ENCODE measurements around the gene SKOR1.

The SKOR1 gene

DNA sequence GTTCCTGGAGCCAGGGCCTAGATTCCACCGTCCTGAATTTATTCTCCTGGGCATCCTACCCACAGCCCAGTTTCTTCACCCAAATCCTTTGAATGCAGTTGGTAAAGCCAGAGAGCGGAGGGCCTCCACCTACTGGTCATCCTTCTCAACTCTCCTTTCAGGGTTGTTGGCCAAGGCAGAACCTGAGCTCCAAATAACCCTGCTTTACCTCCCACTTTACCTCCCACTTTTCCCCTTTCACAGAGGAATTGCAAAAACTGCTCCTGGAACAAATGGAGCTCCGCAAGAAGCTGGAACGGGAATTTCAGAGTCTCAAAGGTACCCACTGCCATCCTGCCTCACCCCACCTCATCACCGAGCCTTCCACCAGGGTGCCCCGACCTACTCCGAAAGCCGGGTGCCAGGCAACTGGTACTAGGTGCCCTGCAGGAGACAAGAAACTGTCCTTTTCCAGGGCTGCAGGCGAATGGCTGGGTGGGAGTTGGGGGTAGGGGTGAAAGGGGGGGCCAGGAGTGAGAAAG lies 6.8 kb downstream of the SKOR1 start:
- H3K4me1 ChIP-seq (ENCODE audit: control insufficient read depth, insufficient read depth, low read length): peaks cover 59% of the 10 kb centered on the region
- no peak overlapping the region for H3K9ac ChIP-seq (ENCODE audit: low read length)
- no peak overlapping the region for H3K4me3 ChIP-seq (ENCODE audit: low read length)
- H3K36me3 ChIP-seq (ENCODE audit: control insufficient read depth, insufficient read depth, low read length): no peaks in the 10 kb centered on the region
- peaks cover 91% of the 10 kb centered on the region for H3K27me3 ChIP-seq (ENCODE audit: control insufficient read depth, insufficient read depth, low read length)
- no peaks in the 10 kb centered on the region for H3K9me3 ChIP-seq (ENCODE audit: control insufficient read depth, low read length)

DNA sequence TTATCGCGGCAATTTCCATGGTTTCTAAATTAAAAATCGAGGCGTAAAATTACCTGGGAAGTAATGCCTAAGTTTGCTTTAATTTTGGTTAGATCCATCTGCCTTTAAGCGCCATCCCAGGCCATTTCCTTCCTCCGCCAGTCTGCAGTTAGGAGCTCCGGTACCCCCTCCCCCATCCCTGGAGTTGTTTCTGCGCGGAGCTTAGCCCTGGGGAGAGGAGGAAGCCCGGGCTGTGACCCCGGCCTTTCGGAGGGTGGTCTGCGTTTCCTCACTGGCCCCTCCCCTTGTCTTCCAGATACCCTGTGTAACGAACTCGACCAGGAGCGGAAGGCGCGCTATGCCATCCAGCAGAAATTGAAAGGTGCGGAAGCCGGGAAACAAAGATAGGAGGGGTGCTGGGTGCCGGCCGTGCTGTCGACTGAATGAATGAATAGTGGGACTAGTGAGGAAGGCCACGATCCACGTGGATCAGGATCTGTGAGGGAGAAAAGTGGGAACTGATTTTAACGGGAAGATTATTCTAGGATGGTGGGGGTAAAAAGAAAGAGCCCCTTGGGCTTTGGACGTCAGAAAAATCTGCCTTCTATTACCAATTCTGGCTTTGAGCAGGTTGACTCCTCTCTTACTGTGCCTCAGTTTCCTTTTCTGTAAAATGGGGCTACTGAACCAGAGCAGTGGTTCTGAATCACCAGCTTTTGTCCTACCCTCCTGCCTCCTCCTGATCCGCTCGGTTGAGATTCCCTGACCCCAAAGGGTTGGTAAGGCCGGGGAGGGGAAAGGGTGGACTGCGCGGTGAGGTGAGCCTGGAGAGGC lies 7.8 kb downstream of the SKOR1 start:
- peaks cover 89% of the 10 kb centered on the region for H3K27me3 ChIP-seq (ENCODE audit: control insufficient read depth, insufficient read depth, low read length)
- no peaks in the 10 kb centered on the region for H3K9me3 ChIP-seq (ENCODE audit: control insufficient read depth, low read length)
- H3K4me1 ChIP-seq (ENCODE audit: control insufficient read depth, insufficient read depth, low read length): peaks cover 52% of the 10 kb centered on the region
- no peak overlapping the region for H3K9ac ChIP-seq (ENCODE audit: low read length)
- no peaks in the 10 kb centered on the region for H3K36me3 ChIP-seq (ENCODE audit: control insufficient read depth, insufficient read depth, low read length)
- no peak overlapping the region for H3K4me3 ChIP-seq (ENCODE audit: low read length)

DNA sequence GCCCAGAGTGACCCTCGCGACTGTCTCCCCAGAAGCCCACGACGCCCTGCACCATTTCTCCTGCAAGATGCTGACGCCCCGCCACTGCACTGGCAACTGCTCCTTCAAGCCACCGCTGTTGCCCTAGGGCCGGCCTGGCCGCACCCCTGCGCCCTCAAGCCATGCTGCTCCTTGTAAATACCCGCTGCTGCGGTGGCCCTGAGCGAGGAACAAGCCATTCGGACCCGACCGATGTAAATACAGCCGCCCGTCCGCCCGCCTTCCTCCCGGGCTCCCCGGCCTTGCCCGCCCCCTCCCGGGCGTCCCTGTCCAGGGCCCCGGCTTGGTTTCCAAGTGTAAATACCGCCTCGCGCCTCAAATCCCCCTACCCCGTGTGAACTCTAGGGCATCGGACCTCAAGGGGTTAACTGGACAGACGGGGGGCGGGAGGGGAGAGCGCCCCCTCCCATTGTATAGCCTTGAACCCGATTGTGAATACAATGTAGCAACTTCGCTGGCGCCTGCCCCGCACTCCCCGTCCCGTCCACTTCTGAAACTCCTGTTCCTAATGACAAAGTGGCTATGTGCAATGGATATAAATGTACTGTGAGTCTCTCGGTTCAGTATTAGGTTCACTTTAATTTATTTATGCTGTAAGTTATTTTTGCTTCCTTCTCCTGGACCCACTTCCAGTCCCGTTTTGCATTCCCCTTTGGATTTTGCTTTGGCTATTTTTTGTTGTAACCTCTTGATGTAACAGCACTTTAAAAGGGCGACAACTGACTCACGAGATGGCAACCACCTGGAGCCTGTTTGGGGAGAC lies 8.6 kb downstream of the SKOR1 start:
- Histone ChIP-seq H3K9me3 (ENCODE audit: control insufficient read depth, low read length) (no peaks in the 10 kb centered on the region), H3K9ac (ENCODE audit: low read length) (no peak overlapping the region), H3K4me3 (ENCODE audit: low read length) (no peak overlapping the region), H3K27me3 (ENCODE audit: control insufficient read depth, insufficient read depth, low read length) (peaks cover 87% of the 10 kb centered on the region), H3K36me3 (ENCODE audit: control insufficient read depth, insufficient read depth, low read length) (no peaks in the 10 kb centered on the region), H3K4me1 (ENCODE audit: control insufficient read depth, insufficient read depth, low read length) (peaks cover 49% of the 10 kb centered on the region)

DNA sequence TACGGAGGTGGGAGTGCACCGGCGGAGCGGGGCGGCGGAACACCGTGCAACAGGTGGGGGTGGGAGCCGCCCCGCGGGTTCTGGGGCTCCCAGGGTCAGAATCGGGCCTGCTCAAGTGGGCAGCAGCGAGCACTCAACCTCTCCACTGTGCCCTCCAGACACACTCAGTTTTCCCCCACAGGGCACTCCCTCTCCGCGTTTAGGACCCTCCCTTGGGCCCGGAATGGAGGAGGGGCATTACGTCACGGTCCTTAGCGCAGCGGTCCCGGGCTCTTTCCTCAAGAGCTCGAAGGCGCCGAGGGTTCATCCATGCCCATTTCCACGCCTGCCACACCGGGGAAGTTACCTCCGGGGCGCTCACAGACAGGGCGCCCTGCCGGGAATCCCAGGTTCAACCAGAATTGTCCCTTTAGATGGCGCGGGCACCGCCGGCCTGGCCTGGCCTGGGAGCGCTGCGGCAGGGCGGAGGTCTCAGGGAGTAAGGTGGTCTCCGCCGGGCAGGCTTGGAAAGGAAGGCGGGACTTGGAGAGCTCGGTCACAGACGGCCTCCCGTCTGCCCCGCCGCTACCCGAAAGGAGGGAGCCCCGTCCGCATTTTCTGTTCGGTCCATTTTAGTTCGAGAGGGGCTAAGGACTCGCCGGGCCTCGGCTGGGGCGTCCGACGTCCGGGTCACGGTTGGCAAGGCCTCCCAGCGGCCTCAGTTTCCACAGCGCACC lies 9.4 kb downstream of the SKOR1 start:
- no peak overlapping the region for H3K4me3 ChIP-seq (ENCODE audit: low read length)
- peaks cover 78% of the 10 kb centered on the region for H3K27me3 ChIP-seq (ENCODE audit: control insufficient read depth, insufficient read depth, low read length)
- H3K36me3 ChIP-seq (ENCODE audit: control insufficient read depth, insufficient read depth, low read length): no peaks in the 10 kb centered on the region
- peaks cover 43% of the 10 kb centered on the region for H3K4me1 ChIP-seq (ENCODE audit: control insufficient read depth, insufficient read depth, low read length)
- peak overlapping the region; percentile 20 for H3K9ac ChIP-seq (ENCODE audit: low read length)
- no peaks in the 10 kb centered on the region for H3K9me3 ChIP-seq (ENCODE audit: control insufficient read depth, low read length)

DNA sequence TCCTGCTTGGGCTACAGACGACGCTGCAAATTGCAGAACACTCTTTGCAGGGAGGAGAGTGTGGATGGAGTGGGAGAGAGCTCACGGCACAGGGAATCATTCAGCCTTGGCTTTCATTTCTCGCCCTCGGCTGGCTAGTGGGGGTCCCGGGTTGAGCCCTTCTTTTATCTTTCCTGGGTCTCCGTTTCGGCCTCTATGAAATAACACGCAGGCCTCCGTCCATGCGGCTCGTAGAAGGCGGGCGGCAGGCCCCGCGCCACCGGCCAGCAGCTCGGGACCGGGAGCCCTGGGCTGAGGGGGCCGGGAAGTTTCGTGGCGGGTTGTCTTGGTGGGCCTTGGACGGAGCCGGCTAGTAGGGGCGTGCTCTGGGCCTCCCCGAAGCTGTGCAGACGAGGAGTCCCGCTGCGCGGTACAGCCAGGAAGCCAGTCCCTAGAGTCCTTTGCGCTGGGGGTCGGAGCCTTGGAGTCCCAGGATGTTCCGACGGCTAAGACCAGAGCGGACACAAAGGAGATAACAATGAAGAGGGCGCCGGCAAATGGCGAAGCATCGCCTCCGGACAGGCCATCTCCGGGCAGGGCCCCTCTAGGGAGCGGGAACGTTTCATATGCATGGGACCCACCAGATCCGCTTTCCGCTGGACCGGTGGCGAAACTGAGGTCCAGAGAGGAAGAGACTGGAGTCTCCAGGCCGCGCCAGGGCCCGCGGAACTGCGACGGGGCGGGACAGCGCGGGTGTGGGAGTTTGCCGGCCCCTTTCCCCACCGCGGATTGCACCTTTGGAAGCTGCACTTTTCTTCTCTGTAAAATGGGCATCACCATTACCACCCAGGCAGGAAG lies 10.2 kb downstream of the SKOR1 start:
- Histone ChIP-seq H3K4me3 (ENCODE audit: low read length) (no peak overlapping the region), H3K27me3 (ENCODE audit: control insufficient read depth, insufficient read depth, low read length) (peaks cover 71% of the 10 kb centered on the region), H3K4me1 (ENCODE audit: control insufficient read depth, insufficient read depth, low read length) (peaks cover 43% of the 10 kb centered on the region)

DNA sequence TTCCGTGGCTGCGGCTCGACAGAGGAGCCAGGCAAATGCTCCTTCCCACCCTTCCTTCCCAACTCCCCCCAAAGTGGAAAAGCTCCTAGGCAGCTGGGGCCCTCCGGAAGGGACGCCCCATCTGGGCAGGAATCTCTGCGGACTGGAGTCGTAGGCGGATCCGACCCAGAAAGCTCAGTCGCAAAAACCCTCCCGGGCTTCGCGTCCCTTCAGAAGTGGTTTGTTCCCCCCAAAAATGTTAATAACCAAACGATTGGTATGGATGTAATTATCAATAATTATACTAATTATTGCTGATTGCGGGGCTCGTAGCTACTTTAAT lies 10.8 kb downstream of the SKOR1 start:
- no peaks in the 10 kb centered on the region for H3K9me3 ChIP-seq (ENCODE audit: control insufficient read depth, low read length)
- peaks cover 65% of the 10 kb centered on the region for H3K27me3 ChIP-seq (ENCODE audit: control insufficient read depth, insufficient read depth, low read length)
- H3K4me1 ChIP-seq (ENCODE audit: control insufficient read depth, insufficient read depth, low read length): peaks cover 45% of the 10 kb centered on the region
- H3K4me3 ChIP-seq (ENCODE audit: low read length): no peak overlapping the region
- no peak overlapping the region for H3K9ac ChIP-seq (ENCODE audit: low read length)
- H3K36me3 ChIP-seq (ENCODE audit: control insufficient read depth, insufficient read depth, low read length): no peaks in the 10 kb centered on the region

More for the DNA sequence above, 10.2 kb downstream of the SKOR1 start:
- Histone ChIP-seq H3K9me3 (ENCODE audit: control insufficient read depth, low read length) (no peaks in the 10 kb centered on the region), H3K9ac (ENCODE audit: low read length) (no peak overlapping the region), H3K36me3 (ENCODE audit: control insufficient read depth, insufficient read depth, low read length) (no peaks in the 10 kb centered on the region)

DNA sequence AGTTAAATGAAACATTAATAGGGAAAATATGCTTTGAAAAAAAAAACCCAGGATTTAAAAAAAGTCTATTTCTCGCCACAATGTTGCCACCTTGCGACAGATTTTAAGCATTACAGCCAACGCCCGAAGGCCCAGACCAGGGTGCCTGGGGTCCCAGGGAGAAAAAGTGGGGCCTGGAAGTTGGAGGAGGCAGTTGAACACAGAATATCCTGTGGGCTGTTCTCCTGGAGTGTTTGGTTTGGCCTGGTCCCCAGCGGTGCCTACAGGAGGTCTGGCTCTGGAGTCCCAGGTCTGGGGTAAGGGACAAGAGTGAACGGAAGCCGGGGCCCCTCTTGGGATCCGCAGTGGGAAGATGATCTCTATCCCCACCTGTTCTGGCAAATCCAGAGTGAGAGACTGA lies 11.2 kb downstream of the SKOR1 start:
- Histone ChIP-seq H3K27me3 (ENCODE audit: control insufficient read depth, insufficient read depth, low read length) (peaks cover 61% of the 10 kb centered on the region), H3K9me3 (ENCODE audit: control insufficient read depth, low read length) (no peaks in the 10 kb centered on the region), H3K4me1 (ENCODE audit: control insufficient read depth, insufficient read depth, low read length) (peaks cover 49% of the 10 kb centered on the region), H3K36me3 (ENCODE audit: control insufficient read depth, insufficient read depth, low read length) (no peaks in the 10 kb centered on the region), H3K4me3 (ENCODE audit: low read length) (no peak overlapping the region), H3K9ac (ENCODE audit: low read length) (no peak overlapping the region)

DNA sequence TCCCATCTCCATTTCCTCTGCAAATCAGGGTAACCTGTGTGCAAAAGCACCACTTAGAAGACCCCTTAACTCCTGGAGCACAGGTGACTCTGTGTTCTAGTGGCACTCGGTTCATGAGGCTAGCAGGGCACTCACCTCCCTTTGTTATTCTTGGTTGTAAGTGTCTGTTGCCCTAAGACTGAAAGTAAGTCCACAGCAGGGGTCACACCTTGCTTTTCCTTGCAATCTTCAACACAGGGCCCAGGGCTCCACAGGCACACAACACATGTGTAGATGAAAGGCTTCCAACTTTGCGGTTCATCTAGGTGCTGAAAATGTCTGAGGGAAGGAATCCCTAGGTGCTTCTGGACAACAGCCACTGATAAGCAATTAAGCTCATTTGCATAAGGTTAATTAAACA lies 11.6 kb downstream of the SKOR1 start:
- Histone ChIP-seq H3K4me3 (ENCODE audit: low read length) (no peak overlapping the region), H3K27me3 (ENCODE audit: control insufficient read depth, insufficient read depth, low read length) (peaks cover 58% of the 10 kb centered on the region), H3K4me1 (ENCODE audit: control insufficient read depth, insufficient read depth, low read length) (peaks cover 49% of the 10 kb centered on the region), H3K9me3 (ENCODE audit: control insufficient read depth, low read length) (no peaks in the 10 kb centered on the region), H3K36me3 (ENCODE audit: control insufficient read depth, insufficient read depth, low read length) (no peaks in the 10 kb centered on the region), H3K9ac (ENCODE audit: low read length) (no peak overlapping the region)

DNA sequence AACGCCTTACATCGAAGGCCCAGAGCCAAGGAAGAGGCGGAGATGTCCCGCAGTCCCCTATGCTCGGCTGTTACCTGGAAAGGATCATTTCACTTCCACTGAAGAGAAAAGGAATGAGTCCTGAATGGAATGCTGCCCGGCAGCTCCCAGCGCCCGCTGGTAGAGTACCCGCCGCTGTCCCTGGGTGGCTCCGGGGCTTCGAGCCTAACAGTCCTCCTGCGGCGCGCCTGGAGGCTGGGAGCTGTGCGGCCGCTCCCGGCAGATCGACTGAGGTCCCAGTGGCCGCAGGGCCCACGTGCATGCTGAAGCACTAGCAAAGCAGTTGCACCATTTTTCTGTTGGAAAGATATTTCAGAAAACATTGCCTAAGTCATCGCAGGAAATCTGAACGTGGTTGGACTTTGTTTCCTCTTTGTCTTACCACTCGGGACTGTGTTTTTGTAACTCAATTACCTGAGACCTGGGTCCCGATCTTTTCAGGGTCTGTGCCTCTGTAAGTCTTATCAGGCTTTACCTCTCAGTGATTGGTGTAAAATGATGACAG lies 13.6 kb downstream of the SKOR1 start:
- peaks cover 39% of the 10 kb centered on the region for H3K27me3 ChIP-seq (ENCODE audit: control insufficient read depth, insufficient read depth, low read length)
- H3K9ac ChIP-seq (ENCODE audit: low read length): no peak overlapping the region
- H3K9me3 ChIP-seq (ENCODE audit: control insufficient read depth, low read length): no peaks in the 10 kb centered on the region
- H3K4me1 ChIP-seq (ENCODE audit: control insufficient read depth, insufficient read depth, low read length): peaks cover 36% of the 10 kb centered on the region
- H3K4me3 ChIP-seq (ENCODE audit: low read length): no peak overlapping the region
- no peaks in the 10 kb centered on the region for H3K36me3 ChIP-seq (ENCODE audit: control insufficient read depth, insufficient read depth, low read length)

DNA sequence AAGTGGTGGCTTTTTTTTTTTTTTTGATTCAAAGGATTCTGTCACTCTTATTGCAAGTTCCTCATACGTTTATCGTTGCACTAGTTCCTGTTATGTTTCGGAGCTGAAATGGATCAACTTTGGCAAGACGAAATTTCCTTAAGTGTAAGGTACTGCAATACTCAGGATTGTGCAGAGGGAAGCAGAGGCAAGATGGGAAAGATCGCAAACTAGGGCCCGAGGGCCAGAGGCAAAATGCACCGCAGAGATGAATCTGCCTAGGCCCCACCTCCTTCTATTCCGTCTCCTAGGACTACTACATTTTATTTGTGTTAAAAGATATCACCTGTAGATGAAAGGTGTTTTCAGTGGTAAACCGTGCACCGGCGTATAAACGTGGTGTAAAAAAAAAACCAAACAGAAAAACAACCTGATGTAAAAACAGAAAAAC lies 14.2 kb downstream of the SKOR1 start:
- Histone ChIP-seq H3K27me3 (ENCODE audit: control insufficient read depth, insufficient read depth, low read length) (peaks cover 32% of the 10 kb centered on the region), H3K36me3 (ENCODE audit: control insufficient read depth, insufficient read depth, low read length) (no peaks in the 10 kb centered on the region), H3K9me3 (ENCODE audit: control insufficient read depth, low read length) (no peaks in the 10 kb centered on the region), H3K4me3 (ENCODE audit: low read length) (peak overlapping the region; percentile 18), H3K4me1 (ENCODE audit: control insufficient read depth, insufficient read depth, low read length) (peaks cover 30% of the 10 kb centered on the region), H3K9ac (ENCODE audit: low read length) (peak overlapping the region; percentile 97)

Measured in mucosa of stomach (tissue), 1 donor.